NCI-H345 treated with DMSO at 0.1 percent for 48 hours (cell line): ENCODE measurements around the gene LUZP1.

Source experiments
- DNase-seq: peaks from one replicate; lab custom pipeline; 2025; ENCODE audit not compliant: unreplicated experiment; lab: John Stamatoyannopoulos, UW

Gene LUZP1

GRCh38 chr1:23088027-23088426, 80.6 kb downstream of the LUZP1 start:
- no peak for DNase-seq

- no peak for DNase-seq
Observed at GRCh38 chr1:23085696-23086095, 83.0 kb downstream of the LUZP1 start.

- no peak for DNase-seq
Observed at GRCh38 chr1:23084880-23085279, 83.8 kb downstream of the LUZP1 start.

GRCh38 chr1:23083714-23084480, 84.8 kb downstream of the LUZP1 start:
- DNase-seq: no peak

- no peak for DNase-seq
Observed at GRCh38 chr1:23081376-23081775, 87.3 kb downstream of the LUZP1 start.

- no peak for DNase-seq
Observed at GRCh38 chr1:23080885-23081284, 87.8 kb downstream of the LUZP1 start.

- DNase-seq: no peak
Observed at GRCh38 chr1:23079025-23079424, 89.6 kb downstream of the LUZP1 start.

GRCh38 chr1:23074012-23074411, 94.6 kb downstream of the LUZP1 start:
- DNase-seq: no peak

- DNase-seq: no peak
Observed at GRCh38 chr1:23069675-23070074, 99.0 kb downstream of the LUZP1 start.

- no peak for DNase-seq
Observed at GRCh38 chr1:23069149-23069548, 99.5 kb downstream of the LUZP1 start.

- no peak for DNase-seq
Observed at GRCh38 chr1:23066075-23066474, 102.6 kb downstream of the LUZP1 start.

- no peak for DNase-seq
Observed at GRCh38 chr1:23065385-23065784, 103.3 kb downstream of the LUZP1 start.

- DNase-seq: no peak
Observed at GRCh38 chr1:23062271-23062670, 106.4 kb downstream of the LUZP1 start.

GRCh38 chr1:23057301-23057700, 111.4 kb downstream of the LUZP1 start:
- no peak for DNase-seq

GRCh38 chr1:23051290-23051909, 117.3 kb downstream of the LUZP1 start:
- DNase-seq: no peak

- DNase-seq: no peak
Observed at GRCh38 chr1:23050201-23050600, 118.5 kb downstream of the LUZP1 start.

GRCh38 chr1:23044035-23044434, 124.6 kb downstream of the LUZP1 start:
- DNase-seq: no peak

- no peak for DNase-seq
Observed at GRCh38 chr1:23040509-23040908, 128.1 kb downstream of the LUZP1 start.

- no peak for DNase-seq
Observed at GRCh38 chr1:23039308-23039826, 129.3 kb downstream of the LUZP1 start.

- DNase-seq: no peak
Observed at GRCh38 chr1:23037081-23037740, 131.4 kb downstream of the LUZP1 start.

- no peak for DNase-seq
Observed at GRCh38 chr1:23035823-23036452, 132.7 kb downstream of the LUZP1 start.
